HG02970 (cell line): ENCODE results near the gene SLC15A3.
"Not testable (repeated sequence)": the region's sequence is repeated elsewhere in the genome, so short reads cannot be mapped to it uniquely, and the experiment has no call there.

Experiments used
- ATAC-seq: cut with Tn5 transposase; IDR thresholded peaks from one replicate; pipeline ENCODE4 v1.9.1; 2021; ENCODE audit warnings: mild to moderate bottlenecking, moderate library complexity, moderate number of reproducible peaks; ENCODE audit not compliant: unreplicated experiment, low FRiP score

The SLC15A3 gene

GRCh38 chr11:60977836-60978235, 25.9 kb upstream of the SLC15A3 start:
- ATAC-seq: no peak

GRCh38 chr11:60977224-60977623, 25.2 kb upstream of the SLC15A3 start:
- no peak for ATAC-seq

GRCh38 chr11:60974726-60975125, 22.8 kb upstream of the SLC15A3 start:
- ATAC-seq: no peak

- ATAC-seq: not testable (repeated sequence)
These were observed 22.3 kb upstream of the SLC15A3 start for GRCh38 chr11:60974316-60974715.

- no peak for ATAC-seq
These were observed 21.7 kb upstream of the SLC15A3 start for GRCh38 chr11:60973699-60974098.

- ATAC-seq: no peak
These were observed 20.4 kb upstream of the SLC15A3 start for GRCh38 chr11:60972182-60973030.

- ATAC-seq: no peak
These were observed 19.5 kb upstream of the SLC15A3 start, which contains the start of gene CD6 for GRCh38 chr11:60971520-60971919. CD6 (plus strand) TSS chr11:60971680; CDS start chr11:60971866, 186 bp downstream.

GRCh38 chr11:60970890-60971289, 18.9 kb upstream of the SLC15A3 start:
- no peak for ATAC-seq

- no peak for ATAC-seq
These were observed 18.4 kb upstream of the SLC15A3 start for GRCh38 chr11:60970369-60970774.

GRCh38 chr11:60968223-60968622, 16.2 kb upstream of the SLC15A3 start:
- ATAC-seq: no peak

- no peak for ATAC-seq
These were observed 14.9 kb upstream of the SLC15A3 start for GRCh38 chr11:60966890-60967289.

GRCh38 chr11:60964801-60965200, 12.8 kb upstream of the SLC15A3 start:
- no peak for ATAC-seq

GRCh38 chr11:60960405-60960804, 8.4 kb upstream of the SLC15A3 start:
- no peak for ATAC-seq

GRCh38 chr11:60959431-60959830, 7.5 kb upstream of the SLC15A3 start:
- ATAC-seq: no peak

GRCh38 chr11:60957188-60957587, 5.2 kb upstream of the SLC15A3 start:
- no peak for ATAC-seq

- ATAC-seq: no peak
These were observed 3.6 kb upstream of the SLC15A3 start for GRCh38 chr11:60955571-60955970.

- ATAC-seq: no peak
These were observed 2.4 kb upstream of the SLC15A3 start for GRCh38 chr11:60954421-60954820.

- ATAC-seq: no peak
These were observed 1.8 kb upstream of the SLC15A3 start for GRCh38 chr11:60953781-60954180.

- ATAC-seq: no peak
These were observed 780 bp upstream of the SLC15A3 start for GRCh38 chr11:60952742-60953170.

- ATAC-seq: no peak
These were observed 421 bp downstream of the SLC15A3 start for GRCh38 chr11:60951606-60951903.

GRCh38 chr11:60950933-60951605, 907 bp downstream of the SLC15A3 start:
- ATAC-seq: no peak

- no peak for ATAC-seq
These were observed 2.0 kb downstream of the SLC15A3 start for GRCh38 chr11:60950024-60950423.
